Natural killer cell treated with Interleukin-12 subunit alpha and Interleukin-12 subunit beta and Interleukin-15 and Interleukin-18, amount 100 ng/mL, for 72 hours (primary cell): ENCODE data around the gene ABCA13. TPM values are rescaled to one million over a fixed set of nuclear protein-coding genes. Genes with fewer than 3 reads are reported as not detected.
"Not testable (repeated sequence)": the region's sequence is repeated elsewhere in the genome, so short reads cannot be mapped to it uniquely, and the experiment has no call there.

Experiments
- ATAC-seq, 2 donors: fragments of 150-1000 bp; cut with Tn5 transposase in 1 of 2; sonication (Bioruptor Pico), chemical (Tn5 transposase) in 1 of 2; 2 replicates each; pipeline ENCODE4 v1.10.0; 2021
- DNase-seq: peaks from one replicate; pipeline ENCODE4 v3.0.0; 2022; ENCODE audit warnings: low spot score
- H3K27ac Mint-ChIP-seq, 2 donors: 1 replicate in 1 of 2; 2 replicates in 1 of 2; pipeline ENCODE4 v1.8.0; 2022; ENCODE audit warnings: mixed read lengths in 2 of 2, mild to moderate bottlenecking in 1 of 2, moderate library complexity in 1 of 2
- H3K27me3 Mint-ChIP-seq, 2 donors: 1 replicate in 1 of 2; 2 replicates in 1 of 2; pipeline ENCODE4 v1.8.0; 2022; ENCODE audit warnings: mixed read lengths in 2 of 2
- H3K36me3 Mint-ChIP-seq: one replicate; pipeline ENCODE4 v1.8.0; 2022; ENCODE audit warnings: mixed read lengths
- H3K4me1 Mint-ChIP-seq, 2 donors: 1 replicate in 1 of 2; 2 replicates in 1 of 2; pipeline ENCODE4 v1.8.0; 2022; ENCODE audit warnings: low read depth in 2 of 2, mixed read lengths in 2 of 2, mild to moderate bottlenecking in 1 of 2
- H3K4me3 Mint-ChIP-seq: one replicate; pipeline ENCODE4 v1.8.0; 2022; ENCODE audit warnings: mixed read lengths
- H3K9me3 Mint-ChIP-seq: 2 replicates; pipeline ENCODE4 v1.8.0; 2022; ENCODE audit warnings: mixed read lengths
- total RNA-seq, 2 donors: library from RNA; stranded (reverse); gene quantifications; one replicate each; pipeline ENCODE4 v1.2.3, GENCODE V29; 2022

Gene ABCA13
- total RNA-seq, 2 donors from 2014 or later = not detected

DNA sequence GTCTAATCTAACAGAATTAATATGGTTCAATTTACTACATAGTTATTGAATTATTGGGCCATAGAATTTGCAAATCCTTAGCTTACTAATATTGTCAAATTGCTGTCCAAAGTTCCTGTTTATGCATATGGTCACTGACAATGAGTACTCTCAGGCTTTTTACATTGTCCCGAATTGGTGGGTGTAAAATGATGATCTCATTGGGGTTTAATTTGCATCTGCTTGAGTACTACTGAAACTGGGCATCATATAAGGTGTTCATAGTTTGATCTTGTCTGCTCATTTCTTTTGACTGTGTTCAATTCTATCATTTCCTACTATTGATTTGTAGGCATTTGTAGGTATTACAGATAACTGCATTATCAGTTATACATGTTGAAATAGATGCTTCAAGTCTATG, 12.7 kb downstream of the ABCA13 start:
- Mint-ChIP-seq H3K9me3 (peaks cover 2% of the 10 kb centered on the region), H3K27ac (no peak overlapping the region), H3K36me3 (peaks cover 6% of the 10 kb centered on the region), H3K27me3 (peaks cover 7 to 27% of the 10 kb centered on the region in 2 donors), H3K4me3 (no peak overlapping the region), H3K4me1 (no peaks in the 10 kb centered on the region)
- DNase-seq (no peak), ATAC-seq (no peak)

DNA sequence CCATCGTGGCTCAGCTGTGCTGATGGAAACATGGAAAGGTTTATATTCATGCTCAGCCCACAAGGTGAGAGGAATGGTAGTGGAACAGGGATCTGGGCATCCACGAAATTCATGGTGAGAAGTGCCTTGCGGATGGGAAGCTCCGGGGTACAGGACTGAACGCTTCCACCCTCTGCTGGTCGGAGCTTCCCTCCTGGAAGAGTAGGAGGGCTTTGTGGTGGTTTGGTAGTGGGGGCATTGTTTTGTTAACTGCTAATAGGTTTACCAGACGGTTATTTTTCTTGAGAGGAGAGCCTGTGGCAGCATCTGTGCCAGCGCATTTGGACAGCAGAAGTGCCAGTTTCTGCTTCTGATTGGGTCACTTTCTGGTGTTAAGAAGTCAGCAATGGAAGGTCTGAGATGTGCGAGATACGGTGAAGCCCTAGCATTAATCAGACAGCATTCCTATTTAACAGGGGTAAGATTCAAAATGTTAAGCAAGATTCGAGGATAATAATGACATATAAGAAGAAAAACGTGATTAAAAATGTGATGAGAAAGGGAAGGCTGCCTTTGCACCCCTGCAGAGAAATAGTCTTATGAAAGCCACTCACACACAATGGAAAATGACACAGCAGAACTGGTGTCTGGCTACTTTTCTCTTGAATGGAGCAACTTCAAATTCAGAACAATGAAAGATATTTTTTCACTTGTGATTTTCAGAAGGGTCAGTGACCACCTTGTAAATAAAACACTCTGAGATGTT, 17.7 kb downstream of the ABCA13 start:
- no peak for DNase-seq
- Mint-ChIP-seq H3K9me3 (peaks cover 2% of the 10 kb centered on the region), H3K27ac (no peak overlapping the region), H3K4me3 (no peak overlapping the region), H3K4me1 (no peaks in the 10 kb centered on the region), H3K36me3 (peaks cover 6% of the 10 kb centered on the region), H3K27me3 (peaks cover 7 to 28% of the 10 kb centered on the region in 2 donors)
- no peak for ATAC-seq

DNA sequence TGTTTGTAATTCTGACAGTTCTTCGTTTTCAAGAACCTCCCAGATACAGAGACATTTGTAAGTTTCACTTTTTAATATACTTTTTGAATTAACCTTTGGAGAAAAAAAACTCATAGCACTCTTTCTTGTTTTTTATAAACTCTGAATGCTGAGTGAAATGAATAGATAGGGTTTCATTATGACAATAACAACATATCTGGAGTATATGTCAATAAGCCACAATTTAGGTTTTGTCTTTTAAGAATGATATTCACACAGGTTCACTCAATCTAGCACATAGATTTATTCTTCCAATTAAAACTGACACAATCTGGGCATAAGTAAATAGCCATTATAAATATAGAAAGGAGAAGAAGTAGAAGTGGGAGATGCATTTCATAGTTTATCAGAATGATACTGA, 21.7 kb downstream of the ABCA13 start:
- peaks cover 1% of the 10 kb centered on the region for H3K36me3 Mint-ChIP-seq
- DNase-seq = no peak
- no peak overlapping the region for H3K27ac Mint-ChIP-seq
- peaks cover 2 to 11% of the 10 kb centered on the region in 2 donors for H3K27me3 Mint-ChIP-seq
- no peaks in the 10 kb centered on the region for H3K9me3 Mint-ChIP-seq
- H3K4me3 Mint-ChIP-seq = no peak overlapping the region
- H3K4me1 Mint-ChIP-seq = no peaks in the 10 kb centered on the region
- peak in 1 of 2 donors; percentile 54 for ATAC-seq

DNA sequence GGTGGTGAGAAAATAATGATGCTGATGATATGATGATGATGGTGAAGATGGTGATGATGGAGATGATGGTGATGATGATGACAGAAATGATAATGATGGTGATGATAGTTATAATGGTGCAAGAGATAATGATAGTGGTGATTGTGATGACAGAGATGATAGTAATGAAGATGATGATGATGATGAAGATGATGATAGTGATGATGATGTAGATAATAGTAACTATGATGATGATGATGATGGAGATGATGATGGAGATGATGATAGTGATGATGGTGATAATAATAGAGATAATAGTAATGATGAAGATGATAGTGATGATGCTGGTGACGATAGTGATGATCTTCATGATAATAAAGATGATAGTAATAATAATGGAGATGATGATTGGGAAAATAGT, 22.2 kb downstream of the ABCA13 start:
- Mint-ChIP-seq H3K9me3 (no peaks in the 10 kb centered on the region), H3K27ac (no peak overlapping the region), H3K36me3 (no peaks in the 10 kb centered on the region), H3K27me3 (peaks cover 2 to 7% of the 10 kb centered on the region in 2 donors), H3K4me3 (no peak overlapping the region), H3K4me1 (no peaks in the 10 kb centered on the region)
- DNase-seq (no peak), ATAC-seq (no peak)

DNA sequence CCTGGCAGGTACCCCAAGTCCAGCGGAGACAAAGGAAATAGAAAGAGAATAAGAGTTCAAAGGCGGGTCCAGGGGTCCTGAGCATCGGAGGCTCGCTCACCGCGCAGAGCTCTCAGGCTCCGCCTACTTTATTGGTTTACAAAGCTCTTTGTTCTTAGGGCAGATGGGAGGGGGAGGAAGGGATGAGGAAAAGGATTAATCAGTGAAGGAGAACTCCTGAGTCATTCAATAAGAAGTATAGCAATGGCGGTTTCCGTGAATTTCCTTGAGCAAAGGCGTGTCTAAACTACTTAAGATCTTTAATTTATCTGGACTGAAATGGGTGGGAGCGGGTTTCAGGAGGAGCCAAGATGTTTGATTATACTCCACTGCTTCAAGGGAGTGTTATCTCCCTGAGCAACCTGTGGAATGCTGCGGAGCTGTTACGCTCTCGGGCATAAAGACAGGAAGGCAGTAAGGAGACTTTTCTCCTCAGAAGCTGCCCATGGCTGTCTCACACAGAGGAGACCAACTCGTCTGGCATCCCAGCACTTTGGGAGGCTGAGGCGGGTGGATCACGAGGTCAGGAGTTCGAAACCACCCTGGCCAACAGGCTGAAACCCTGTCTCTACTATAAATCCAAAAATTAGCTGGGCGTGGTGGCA, 29.8 kb downstream of the ABCA13 start:
- H3K36me3 Mint-ChIP-seq, H3K4me1 Mint-ChIP-seq, H3K9me3 Mint-ChIP-seq, H3K27ac Mint-ChIP-seq, H3K4me3 Mint-ChIP-seq, DNase-seq, H3K27me3 Mint-ChIP-seq, ATAC-seq: not testable (repeated sequence)

GRCh38 chr7:48202916-48203315, 31.7 kb downstream of the ABCA13 start:
- peaks cover 10 to 13% of the 10 kb centered on the region in 2 donors for H3K27me3 Mint-ChIP-seq
- not testable (repeated sequence) for H3K4me3 Mint-ChIP-seq, DNase-seq, H3K27ac Mint-ChIP-seq, ATAC-seq, H3K4me1 Mint-ChIP-seq, H3K36me3 Mint-ChIP-seq, H3K9me3 Mint-ChIP-seq

GRCh38 chr7:48207155-48207675, 36.0 kb downstream of the ABCA13 start:
- Mint-ChIP-seq H3K9me3 (no peaks in the 10 kb centered on the region), H3K27me3 (peaks cover 12 to 35% of the 10 kb centered on the region in 2 donors), H3K36me3 (no peaks in the 10 kb centered on the region), H3K27ac (no peak overlapping the region), H3K4me3 (no peak overlapping the region), H3K4me1 (no peaks in the 10 kb centered on the region)
- no peak for ATAC-seq
- DNase-seq = no peak

- no peaks in the 10 kb centered on the region for H3K4me1 Mint-ChIP-seq
- no peaks in the 10 kb centered on the region for H3K36me3 Mint-ChIP-seq
- H3K9me3 Mint-ChIP-seq = no peaks in the 10 kb centered on the region
- ATAC-seq = no peak
- no peak overlapping the region for H3K4me3 Mint-ChIP-seq
- peaks cover 14 to 35% of the 10 kb centered on the region in 2 donors for H3K27me3 Mint-ChIP-seq
- DNase-seq = no peak
- H3K27ac Mint-ChIP-seq = no peak overlapping the region
Measured at GRCh38 chr7:48209004-48209600, 37.8 kb downstream of the ABCA13 start.

GRCh38 chr7:48213226-48213625, 42.0 kb downstream of the ABCA13 start:
- Mint-ChIP-seq H3K4me1 (no peaks in the 10 kb centered on the region), H3K9me3 (no peaks in the 10 kb centered on the region), H3K4me3 (no peak overlapping the region), H3K27ac (no peak overlapping the region), H3K36me3 (no peaks in the 10 kb centered on the region), H3K27me3 (peaks cover 18 to 43% of the 10 kb centered on the region in 2 donors)
- ATAC-seq (no peak), DNase-seq (no peak)

DNA sequence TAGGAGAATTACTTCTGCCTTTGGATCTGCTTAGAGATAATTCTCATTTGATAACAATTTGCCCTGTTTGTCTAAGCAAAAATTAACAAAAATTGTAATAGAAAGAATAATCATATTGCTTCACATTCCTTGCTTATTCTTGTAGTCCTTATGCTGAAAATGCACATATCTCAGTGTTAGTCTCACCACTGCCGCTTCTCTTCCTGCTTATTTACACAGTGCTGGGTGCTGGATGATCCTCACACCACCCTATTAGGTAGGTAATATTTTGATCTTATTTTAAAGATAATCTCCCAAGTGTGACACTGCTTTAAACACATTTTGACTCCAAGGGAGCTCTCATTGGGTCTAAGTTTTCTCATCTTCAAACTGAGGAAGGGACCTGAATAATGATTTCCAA, 46.0 kb downstream of the ABCA13 start:
- Mint-ChIP-seq H3K4me1 (no peaks in the 10 kb centered on the region), H3K27me3 (peaks cover 17 to 24% of the 10 kb centered on the region in 2 donors), H3K9me3 (no peaks in the 10 kb centered on the region), H3K4me3 (no peak overlapping the region), H3K36me3 (no peaks in the 10 kb centered on the region), H3K27ac (no peak overlapping the region)
- DNase-seq = no peak
- no peak for ATAC-seq

DNA sequence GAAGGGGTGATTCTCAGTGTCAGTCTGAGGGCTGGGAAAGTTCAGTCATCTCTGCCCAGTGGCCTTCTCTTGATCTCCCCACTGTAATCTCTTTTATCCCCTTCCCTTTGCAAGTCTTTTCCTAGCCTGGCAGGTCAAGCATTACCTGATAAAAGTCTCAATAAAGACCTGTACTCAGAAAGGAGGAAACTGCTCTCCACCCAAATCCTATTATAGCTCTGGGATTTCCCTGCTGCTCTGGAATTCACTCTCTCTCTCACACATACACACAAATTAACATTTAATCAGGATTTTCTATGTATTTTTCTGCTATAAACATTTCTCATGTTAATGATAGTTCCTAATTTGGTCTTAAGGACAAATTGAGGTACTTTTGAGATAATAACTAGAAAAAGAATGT, 46.5 kb downstream of the ABCA13 start:
- no peak for ATAC-seq
- Mint-ChIP-seq H3K27me3 (peaks cover 17 to 27% of the 10 kb centered on the region in 2 donors), H3K36me3 (no peaks in the 10 kb centered on the region), H3K9me3 (peaks cover 2% of the 10 kb centered on the region), H3K4me3 (no peak overlapping the region), H3K4me1 (no peaks in the 10 kb centered on the region), H3K27ac (no peak overlapping the region)
- DNase-seq = no peak

DNA sequence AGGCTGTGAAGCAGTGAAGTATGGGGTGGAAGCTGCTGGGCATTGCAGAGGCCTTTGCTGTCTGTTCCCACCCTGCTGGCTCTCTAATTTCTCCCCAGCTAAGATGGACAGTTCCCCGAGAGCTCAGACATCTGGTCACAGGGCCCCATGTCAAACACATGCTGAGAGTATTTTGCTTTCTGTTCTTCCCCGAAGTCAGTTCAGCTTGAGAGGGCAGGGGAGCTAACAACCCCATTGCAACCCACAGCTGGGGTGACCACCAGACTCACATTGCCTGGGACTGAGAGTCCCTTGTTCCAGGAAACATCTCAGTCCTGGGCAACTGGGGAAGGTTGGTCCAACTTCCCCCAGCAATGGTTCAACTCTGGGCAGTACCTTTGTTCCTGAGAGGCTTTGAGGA, 52.8 kb downstream of the ABCA13 start:
- DNase-seq (no peak), ATAC-seq (no peak)
- H3K9me3 Mint-ChIP-seq = peaks cover 3% of the 10 kb centered on the region
- no peak overlapping the region for H3K4me3 Mint-ChIP-seq
- H3K27ac Mint-ChIP-seq = no peak overlapping the region
- peaks cover 3 to 24% of the 10 kb centered on the region in 2 donors for H3K27me3 Mint-ChIP-seq
- no peaks in the 10 kb centered on the region for H3K4me1 Mint-ChIP-seq
- H3K36me3 Mint-ChIP-seq = no peaks in the 10 kb centered on the region

DNA sequence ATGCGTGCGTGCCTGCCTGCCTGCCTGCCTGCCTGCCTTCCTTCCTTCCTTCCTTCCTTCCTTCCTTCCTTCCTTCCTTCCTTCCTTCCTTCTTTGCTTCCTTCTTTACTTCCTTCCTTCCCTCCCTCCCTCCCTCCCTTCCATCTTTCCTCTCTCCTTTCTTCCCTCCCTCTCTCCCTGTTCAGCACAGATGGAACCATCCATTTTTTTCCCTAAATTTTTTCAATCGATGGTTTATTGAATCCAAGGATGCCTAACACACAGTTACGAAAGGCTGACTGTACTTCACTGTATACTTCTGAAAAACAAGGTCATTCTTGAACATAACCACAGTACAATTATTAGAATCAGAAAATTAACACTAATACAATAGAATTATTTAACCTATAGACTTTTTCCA, 53.8 kb downstream of the ABCA13 start:
- no peak overlapping the region for H3K27ac Mint-ChIP-seq
- no peak overlapping the region for H3K4me3 Mint-ChIP-seq
- H3K4me1 Mint-ChIP-seq = no peaks in the 10 kb centered on the region
- peaks cover 3% of the 10 kb centered on the region for H3K9me3 Mint-ChIP-seq
- ATAC-seq (no peak), DNase-seq (no peak)
- no peaks in the 10 kb centered on the region for H3K36me3 Mint-ChIP-seq
- peaks cover 0 to 24% of the 10 kb centered on the region in 2 donors for H3K27me3 Mint-ChIP-seq

- no peaks in the 10 kb centered on the region for H3K9me3 Mint-ChIP-seq
Measured at GRCh38 chr7:48237354-48237753, 66.1 kb downstream of the ABCA13 start.

More at GRCh38 chr7:48237354-48237753, 66.1 kb downstream of the ABCA13 start:
- Mint-ChIP-seq H3K27me3 (peaks cover 2 to 5% of the 10 kb centered on the region in 2 donors), H3K4me3 (no peak overlapping the region), H3K27ac (no peak overlapping the region), H3K36me3 (no peaks in the 10 kb centered on the region), H3K4me1 (no peaks in the 10 kb centered on the region)
- no peak for DNase-seq
- peak in 1 of 2 donors; percentile 32 for ATAC-seq
